NK-92 treated with Interleukin-12 subunit alpha and Interleukin-12 subunit beta, amount 100 ng/mL, for 24 hours (cell line): Measurements from ENCODE around the gene SPECC1.

ENCODE experiments used
- DNase-seq: peaks from one replicate; lab custom pipeline; 2025; lab: John Stamatoyannopoulos, UW

SPECC1 gene

DNA sequence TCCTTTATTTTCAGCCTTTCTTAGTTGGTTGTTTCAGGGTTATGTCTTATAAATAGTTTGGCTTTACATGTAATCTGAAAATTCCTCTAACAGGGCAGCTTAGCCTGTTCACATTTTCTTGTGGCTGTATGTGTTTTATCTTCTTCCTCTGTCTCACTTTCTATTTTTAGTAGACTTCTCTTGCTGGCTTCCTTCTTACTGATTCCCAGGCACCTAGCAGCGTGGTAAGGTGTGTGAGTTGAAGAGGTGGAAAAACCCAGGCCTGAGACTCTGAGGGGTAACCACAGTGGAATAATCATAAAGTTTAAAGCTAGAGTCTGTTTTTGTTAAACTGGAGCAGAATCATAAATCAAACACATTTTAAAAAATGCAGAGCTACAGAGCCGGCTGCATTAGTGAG, 267.3 kb downstream of the SPECC1 start:
- DNase-seq: no peak

DNA sequence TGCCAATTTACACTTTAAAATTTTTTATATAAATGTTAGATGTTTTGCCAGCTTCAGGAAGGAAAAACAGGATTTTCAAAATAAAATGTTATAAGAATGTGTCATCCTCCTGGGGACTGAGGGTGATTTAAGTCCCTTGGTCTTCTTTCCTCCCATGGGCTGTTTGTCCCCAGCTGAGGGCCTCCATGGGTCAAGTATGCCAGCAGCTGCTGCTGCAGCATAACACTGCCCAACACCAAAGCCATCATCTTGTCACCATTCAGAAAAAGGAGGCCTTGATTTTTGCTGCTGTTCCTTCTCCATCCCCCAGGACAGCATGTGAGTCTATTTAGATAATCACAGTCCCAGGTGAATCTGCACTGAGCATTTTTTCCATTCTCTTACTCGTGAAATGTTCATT, 269.6 kb downstream of the SPECC1 start:
- DNase-seq: no peak

DNA sequence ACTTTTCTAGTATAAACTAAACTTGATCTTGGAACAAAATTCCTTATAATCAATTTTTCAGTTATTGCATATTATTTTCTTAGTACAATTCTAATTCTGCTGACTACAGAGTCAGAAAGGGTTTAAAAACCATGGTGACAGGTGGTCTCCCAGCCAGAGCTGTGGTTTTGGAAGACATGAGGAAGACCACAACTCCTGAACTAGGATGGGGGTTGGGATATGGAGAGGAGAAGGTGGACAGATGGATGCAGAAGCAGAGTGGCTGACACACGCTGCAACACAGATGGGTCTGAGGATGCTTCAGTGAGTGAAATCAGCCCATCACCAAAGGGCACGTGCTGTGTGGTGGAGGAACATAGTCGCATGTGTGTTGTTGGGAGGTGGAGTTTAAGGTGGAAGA, 270.5 kb downstream of the SPECC1 start:
- no peak for DNase-seq

DNA sequence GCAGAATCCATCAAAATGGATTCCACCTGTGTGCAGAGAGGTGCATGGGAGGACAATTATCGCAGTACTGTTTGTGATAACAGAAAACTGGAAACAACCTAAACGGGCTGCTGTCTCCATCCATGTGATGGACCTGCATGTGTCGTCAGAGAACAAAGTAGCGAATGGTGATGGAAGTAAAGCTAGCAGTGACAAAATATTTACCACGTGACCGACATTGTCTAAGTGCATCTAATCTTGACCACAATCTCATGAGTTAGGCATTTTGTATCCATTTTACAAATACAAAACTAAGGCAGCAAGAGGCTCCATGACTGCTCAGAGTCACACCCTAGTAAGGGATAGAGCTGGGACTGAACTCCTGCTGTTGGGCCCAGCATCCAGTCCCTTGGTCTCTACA, 270.9 kb downstream of the SPECC1 start:
- DNase-seq: no peak

DNA sequence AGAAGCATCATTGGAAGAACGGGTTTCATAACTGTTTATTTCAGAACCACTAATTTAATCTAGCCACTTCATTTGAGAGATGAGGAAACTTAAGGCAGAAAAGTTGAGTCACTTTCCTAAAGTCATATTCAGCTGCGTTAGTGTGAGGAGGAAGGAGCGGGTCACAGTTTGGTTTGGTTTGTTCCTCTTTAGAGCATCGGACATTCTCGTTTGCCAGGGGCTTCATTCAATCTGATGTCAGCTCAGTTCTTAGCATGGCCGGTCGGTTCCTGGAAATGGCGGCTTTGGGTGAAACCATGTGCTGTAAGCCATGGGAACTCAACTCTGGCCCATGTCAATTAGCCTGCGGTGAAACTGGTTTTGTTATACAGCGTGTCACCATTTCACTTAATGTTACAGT, 271.7 kb downstream of the SPECC1 start:
- no peak for DNase-seq

DNA sequence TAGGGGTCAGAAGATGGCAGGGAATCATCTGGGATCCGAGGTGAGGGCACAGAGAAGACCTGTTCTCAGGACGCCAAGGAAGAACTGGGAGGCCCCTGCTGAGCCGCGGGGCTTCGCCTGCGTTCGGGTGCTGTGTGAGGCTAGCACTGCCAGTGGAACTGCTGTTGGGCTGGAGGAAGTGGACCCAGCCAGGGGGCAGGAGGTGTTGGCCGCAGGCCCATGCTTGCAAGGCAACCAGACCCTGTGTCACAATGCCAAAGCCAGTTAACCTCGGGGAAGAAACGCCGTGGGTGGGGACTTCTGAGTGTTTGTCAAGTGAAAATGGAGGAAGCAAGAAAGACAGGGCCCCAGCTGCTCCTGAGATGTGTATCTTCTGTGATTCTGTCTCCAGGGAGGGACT, 272.7 kb downstream of the SPECC1 start:
- DNase-seq: no peak

DNA sequence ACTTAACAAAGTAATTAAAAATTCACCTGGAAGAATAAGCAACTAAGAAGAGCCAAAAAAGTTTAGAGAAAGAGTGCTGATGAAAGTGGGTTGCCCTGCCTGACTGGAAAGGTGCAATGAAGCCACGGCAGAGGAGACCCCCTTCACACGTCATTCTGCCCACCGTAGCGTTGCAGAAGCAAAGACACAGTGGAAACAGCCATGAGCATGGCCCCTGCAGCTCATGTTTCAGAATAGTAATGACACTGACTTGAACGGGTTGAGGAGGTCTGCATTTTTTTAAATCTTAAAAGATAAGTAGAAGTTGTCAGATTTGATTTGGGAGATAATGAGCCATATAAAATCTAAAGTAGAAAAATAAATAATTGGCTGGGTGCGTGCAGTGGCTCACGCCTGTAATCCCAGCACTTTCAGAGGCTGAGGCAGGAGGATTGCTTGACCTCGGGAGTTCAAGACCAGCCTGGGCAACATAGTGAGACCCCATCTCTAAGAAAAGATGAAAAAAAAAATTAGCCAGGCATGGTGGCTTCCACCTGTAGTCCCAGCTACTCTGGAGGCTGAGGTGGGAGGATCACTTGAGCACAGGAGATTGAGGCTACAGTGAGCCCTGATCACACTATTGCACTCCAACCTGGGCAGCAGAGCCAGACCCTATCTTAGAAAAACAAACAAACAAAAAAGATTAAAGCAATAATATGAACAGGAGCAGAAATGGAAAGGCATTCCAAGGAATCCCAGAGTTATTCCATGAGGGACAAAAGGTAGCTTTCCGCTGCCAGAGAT, 273.6 kb downstream of the SPECC1 start:
- DNase-seq: no peak

DNA sequence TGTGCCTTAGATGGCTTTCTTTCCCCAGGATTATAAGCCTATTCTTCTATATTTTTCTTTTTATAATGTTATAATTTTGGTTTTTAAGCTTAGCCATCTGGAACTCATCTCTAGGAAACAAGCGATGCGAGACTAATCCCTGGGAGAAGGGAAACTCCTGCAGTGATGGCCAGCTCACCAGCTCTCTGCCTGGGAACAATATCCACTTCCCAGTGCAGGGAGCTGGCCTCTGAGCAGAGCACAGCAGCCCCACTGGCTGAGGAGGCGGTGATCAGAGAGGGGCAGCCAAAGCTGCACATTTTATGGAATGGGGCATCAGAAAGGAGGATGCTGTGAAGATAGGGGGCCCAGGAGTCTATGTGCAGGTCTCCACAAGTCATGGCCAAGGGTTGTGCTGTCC, 274.9 kb downstream of the SPECC1 start:
- DNase-seq: no peak

DNA sequence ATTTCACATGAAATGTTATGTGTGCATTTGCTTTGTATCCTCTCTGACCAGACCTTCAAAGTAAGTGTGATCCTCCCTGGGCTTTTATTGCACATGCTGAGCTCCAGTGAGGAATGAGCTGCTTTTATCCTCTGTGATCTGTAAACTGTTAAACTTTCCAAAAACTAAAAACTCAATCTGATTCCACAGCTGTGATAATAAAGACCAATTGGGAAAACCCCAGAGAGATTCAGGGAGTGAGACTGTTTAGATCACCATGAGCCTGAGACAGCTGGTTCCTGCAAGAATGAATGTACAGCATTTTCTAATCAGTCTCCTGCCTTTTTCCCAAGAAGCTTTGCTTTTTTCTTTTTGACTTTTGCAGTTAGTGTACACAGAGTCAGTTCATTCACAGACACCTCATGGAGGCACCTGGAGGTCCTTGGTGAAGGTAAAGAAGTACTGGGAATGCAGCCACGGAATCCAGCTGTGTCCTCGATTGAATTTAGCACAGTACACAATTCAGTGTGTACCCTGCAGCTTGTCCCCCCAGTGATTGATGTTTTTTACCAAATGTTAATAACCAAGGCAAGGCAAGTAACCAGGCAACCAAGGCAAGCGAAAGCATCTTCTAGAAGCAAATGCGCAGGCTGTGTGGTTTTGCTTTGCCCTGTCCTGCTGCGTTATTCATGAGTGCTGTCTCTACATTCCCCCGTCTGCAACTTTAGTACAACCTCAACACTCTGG, 275.6 kb downstream of the SPECC1 start:
- no peak for DNase-seq

DNA sequence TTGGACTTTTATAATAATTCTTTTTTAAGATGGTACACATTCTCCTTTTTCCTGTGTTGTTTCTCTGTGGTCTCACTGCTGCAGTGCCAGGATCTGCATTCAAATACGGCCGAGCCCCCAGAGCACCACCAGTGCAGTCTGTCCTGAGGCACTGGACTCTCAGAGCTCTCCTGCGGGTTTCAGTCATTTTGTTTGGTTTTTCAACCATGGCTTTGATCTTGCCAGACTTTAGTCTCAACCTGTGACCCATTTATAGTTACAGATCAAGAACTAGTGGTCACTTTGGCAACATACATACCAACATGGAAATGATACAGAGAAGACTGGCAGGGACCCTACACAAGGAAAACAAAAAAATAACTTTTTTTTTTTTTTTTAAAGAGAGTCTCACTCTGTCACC, 280.8 kb downstream of the SPECC1 start:
- DNase-seq: no peak

DNA sequence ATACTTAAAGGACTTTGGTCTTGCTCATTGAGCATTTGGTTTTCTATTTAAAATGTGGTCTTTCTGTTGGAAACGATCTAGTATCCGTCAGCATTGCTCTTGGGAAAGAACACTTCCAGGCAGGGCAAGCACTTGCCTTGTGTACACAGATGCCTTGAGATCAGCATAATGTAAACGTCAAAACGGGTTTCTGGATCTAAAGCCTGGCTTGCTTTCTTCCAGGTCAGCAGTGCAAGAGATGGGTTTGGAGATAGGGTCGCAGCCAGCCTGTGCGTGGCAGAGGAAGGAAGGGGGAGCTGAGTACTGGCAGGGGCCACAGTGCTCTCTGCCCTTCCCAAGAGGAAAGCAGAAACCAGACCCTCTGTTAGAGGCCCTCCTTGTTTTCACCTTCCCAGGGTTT, 282.7 kb downstream of the SPECC1 start:
- DNase-seq: no peak

DNA sequence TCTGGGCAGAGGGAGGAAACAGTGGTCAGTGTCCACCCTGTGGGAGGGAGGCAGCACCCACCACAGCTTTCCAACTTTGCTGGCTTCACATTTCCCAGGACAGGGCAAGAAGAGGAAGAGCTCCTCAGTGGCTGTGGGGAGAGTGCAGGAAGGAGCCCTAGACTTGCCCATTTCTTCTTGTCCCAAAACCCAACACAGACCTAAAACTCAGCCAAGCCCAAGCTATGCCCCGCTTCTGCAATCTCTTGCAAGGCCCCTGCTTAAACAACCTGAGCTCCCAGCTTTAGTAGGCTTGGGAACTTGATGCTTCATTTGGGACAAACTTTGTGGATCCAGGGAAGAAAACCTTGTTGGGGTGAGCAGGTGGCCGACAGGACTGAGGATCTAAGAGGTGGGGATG, 284.3 kb downstream of the SPECC1 start:
- DNase-seq: no peak

DNA sequence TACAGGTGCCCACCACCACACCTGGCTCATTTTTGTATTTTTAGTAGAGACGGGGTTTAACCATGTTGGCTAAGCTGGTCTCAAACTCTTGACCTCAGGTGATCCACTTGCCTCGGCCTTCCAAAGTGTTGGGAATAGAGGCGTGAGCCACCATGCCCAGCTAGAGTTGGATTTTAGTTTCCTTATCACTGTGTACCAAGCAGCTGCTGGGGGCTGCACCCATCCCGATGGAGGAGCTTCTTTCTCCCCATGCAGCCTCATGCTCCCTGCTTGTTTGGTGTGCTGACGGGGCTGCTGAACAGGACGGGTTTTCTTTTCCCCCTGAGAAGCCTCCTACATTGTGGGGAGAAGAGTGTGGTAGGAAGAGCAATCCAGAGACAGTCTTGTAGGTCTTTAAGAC, 285.0 kb downstream of the SPECC1 start:
- DNase-seq: no peak

DNA sequence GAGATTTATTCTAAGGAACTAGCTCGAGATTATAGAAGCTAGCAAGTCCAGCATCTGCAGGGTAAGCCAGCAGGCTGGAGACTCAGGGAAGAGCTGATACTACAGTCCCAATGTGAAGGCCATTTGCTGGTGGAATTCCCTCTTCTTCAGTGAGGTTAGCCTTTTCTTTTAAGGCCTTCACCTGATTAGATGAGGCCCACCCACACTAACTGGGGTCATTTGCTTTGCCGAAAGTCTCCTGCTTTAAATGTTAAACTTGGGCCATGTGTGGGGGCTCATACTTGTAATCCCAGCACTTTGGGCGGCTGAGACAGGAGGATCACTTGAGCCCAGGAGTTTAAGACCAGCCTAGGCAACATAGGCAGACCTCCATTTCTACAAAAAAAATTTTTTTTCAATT, 289.9 kb downstream of the SPECC1 start:
- no peak for DNase-seq

DNA sequence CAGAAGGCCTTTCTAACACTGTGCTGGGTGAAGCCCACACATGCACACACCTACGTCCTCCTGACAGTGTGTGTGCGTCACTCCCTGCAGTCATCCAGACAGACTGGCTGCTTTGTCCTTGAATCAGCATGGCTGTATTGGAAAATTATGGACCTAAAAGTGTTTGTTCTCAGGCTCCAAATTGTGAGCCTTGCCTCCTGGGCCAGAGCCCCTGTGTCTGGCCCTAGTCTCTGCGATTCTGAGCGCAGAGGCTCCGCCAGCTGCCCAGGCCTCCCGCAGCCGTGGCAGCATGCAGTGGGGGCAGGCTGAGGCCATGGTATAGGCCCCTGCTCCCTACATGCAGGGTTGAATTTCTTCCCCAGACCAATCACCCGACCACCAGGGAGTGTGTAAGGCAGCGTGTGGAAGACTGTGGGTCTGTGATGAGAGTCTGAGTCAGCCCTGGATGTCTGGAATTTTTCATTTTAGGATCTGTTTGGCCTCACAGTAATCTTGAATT, 291.3 kb downstream of the SPECC1 start:
- DNase-seq: no peak

DNA sequence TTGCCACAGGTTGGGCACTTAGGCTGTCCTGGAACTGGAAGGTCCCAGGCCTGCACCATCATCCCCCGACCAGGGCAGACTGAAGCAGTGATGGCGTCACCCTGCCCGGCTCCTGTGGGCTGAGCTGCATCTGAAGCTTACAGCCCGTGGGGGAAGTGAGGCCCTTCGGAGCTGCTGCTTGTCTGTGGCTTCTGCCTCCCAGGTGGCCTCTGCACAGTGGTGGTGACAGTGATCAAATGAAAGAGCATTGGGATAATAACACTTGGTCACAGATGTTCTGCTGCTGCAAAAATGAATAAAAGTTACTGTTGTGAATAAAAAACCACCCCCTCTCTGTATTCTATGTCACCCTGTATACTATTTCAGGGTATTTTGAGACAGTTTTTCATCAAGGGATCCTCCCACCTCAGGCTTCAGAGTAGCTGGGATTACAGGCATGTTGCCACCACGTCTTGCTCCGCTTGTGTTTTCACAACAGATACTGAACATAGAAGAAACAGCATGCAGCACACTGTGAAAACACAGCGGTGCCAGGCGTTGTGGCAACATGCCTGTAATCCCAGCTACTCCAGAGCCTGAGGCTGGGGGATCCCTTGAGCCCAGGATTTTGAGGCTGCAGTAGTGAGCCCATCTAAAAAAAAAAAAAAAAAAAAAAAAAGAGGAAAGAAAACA, 293.2 kb downstream of the SPECC1 start:
- DNase-seq: no peak

DNA sequence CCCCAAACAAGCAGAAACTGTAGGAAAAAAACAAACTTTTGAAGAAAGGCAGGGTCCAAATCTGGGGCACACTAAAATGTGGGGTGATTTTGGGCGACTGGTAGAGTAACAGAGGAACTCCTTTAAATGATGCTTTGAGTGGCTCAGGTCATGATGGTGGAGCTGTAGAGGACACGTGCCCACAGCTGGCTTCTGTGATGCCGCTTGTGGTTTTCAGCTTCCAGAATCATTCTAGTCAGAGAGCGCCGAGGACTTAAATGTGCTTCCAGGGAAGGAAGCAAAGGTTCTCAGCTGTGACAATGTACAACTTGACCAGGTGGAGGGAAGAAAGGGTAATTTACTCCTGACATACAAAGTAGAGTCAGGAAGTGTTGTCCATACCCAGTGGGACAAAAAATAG, 295.8 kb downstream of the SPECC1 start:
- no peak for DNase-seq

DNA sequence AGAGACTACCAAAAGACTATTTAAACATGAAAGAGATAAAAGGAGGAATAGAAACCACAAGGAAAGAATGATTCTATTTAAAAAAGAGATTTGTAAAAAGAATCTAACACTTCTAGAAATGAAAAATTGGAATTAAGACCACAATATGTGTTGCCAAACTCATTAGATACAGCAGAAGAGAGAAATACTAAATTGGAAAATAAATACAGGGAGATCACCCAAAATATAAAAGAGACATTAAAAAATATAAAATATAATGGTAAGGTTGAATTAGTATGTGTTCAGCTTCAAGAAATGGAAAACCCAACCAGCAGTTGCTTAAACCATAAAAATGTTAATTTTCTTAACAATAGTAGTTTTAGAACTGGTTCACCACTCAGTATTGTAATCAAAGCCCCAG, 297.8 kb downstream of the SPECC1 start:
- DNase-seq: no peak

DNA sequence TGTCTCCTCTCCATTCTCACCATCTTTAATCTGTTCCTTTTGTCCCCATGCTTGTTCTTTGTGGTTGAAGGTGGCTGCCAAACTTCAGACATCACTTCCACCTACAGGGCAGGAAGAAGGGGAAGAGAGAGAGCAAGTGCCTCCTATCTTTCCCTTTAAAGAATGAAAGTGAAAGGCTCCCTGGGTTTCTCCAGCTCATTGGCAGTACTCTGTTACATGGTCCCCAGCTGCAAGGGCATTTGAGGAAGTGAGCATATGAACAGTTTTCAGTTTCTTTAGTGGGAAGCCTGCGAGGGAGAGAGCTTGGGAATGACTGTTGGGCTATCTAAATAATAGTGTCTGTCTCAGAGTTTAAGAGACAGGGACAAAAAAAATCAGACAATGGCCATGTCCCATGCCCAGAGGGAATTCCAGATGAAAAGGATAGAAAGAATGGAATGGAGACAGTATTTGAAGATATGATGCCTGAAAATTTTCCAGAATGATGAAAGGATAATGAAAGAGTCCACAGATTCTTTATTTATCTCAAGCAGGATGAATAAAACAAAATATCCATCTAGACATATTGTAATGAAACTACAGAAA, 298.3 kb downstream of the SPECC1 start:
- no peak for DNase-seq

DNA sequence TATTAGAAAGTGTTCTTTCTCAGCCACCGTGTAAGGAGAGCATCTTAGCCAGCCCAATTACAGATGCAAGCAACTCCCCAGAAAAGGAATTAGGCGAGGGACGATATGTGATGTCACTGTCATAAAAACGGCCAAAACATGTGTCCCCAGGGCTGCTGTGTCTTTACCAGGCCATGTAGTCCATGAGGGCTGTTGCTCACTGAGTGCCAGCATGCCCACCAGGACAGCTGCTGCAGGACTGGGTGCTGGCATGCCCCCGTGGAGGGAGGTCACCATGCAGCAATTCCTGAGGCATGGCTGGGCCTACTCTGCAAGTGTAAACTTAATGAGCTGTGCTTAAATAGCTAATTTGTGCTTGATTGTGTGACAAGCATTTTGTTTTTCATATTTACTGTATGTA, 301.3 kb downstream of the SPECC1 start:
- DNase-seq: no peak

DNA sequence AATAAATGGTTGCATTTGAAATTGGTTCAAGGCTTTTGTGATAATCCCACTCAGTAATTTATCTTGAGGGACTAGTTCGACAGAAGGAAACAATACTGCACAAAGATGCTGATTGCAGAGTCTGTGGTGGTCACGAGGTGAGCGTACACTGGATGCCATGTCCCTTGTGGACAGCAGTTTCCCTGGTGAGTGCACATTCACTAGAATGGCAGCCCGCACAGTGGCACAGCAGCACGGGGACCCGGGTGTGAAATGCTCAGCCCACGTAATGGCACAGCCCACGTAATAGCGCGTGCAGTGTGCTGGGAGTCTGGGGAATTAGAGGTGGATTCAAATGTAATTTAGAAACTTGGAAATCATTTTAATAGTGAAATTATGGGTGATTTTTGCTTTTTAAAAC, 304.1 kb downstream of the SPECC1 start:
- DNase-seq: no peak

DNA sequence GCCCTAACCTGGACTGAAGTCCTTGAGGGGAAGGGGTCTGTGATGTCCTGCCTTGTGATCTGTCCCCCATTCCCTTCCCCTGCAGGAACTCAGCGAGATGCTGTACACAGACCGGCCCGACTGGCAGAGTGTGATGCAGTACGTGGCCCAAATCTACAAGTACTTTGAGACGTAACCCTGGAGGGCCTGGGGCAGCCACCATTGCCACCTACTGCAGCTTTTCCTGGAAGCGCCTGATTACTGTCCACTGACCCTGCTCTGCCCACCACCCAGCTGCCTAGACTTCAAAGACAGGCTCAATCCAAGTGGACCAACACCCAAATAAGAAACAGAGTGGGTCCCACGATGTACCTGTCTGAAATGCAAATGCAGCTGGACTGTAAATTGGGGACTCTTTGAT, 304.7 kb downstream of the SPECC1 start:
- no peak for DNase-seq

DNA sequence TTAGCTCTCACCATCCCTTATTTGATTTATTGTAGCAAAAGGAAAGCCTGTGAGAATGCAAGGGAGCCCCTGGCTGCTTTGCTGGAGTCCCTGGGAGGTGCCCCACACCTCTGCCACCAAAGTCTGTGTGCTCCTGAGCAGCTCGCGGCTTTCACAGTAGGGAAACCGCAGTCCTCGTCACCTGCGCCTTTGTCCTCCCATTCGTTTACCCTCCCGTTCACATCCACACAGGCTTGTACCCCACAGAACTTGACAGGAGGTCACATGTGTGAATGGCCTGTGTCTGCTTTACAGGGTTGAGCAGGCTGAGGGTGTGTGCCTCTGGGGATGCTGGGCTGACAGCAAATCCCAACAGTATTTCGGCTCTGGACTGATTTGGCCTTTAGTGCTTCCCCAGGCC, 305.7 kb downstream of the SPECC1 start:
- no peak for DNase-seq
